Measurements from ENCODE around the gene MED17.
"Not testable (repeated sequence)": the region's sequence is repeated elsewhere in the genome, so short reads cannot be mapped to it uniquely, and the experiment has no call there.

Gene MED17, protein sequence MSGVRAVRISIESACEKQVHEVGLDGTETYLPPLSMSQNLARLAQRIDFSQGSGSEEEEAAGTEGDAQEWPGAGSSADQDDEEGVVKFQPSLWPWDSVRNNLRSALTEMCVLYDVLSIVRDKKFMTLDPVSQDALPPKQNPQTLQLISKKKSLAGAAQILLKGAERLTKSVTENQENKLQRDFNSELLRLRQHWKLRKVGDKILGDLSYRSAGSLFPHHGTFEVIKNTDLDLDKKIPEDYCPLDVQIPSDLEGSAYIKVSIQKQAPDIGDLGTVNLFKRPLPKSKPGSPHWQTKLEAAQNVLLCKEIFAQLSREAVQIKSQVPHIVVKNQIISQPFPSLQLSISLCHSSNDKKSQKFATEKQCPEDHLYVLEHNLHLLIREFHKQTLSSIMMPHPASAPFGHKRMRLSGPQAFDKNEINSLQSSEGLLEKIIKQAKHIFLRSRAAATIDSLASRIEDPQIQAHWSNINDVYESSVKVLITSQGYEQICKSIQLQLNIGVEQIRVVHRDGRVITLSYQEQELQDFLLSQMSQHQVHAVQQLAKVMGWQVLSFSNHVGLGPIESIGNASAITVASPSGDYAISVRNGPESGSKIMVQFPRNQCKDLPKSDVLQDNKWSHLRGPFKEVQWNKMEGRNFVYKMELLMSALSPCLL

GRCh38 chr11:93784145-93784934, at the start of gene MED17:
Gene MED17, plus strand, starts transcription at chr11:93784282. Its CDS starts 232 bp downstream, at chr11:93784514.
- DNase-seq (ENCODE audit: low read depth in 2 of 2) = peak; percentile 65 to 75

- DNase-seq (ENCODE audit: low read depth in 2 of 2) = no peak
These were observed 49.5 kb upstream of the MED17 start for GRCh38 chr11:93734427-93735222.

DNA sequence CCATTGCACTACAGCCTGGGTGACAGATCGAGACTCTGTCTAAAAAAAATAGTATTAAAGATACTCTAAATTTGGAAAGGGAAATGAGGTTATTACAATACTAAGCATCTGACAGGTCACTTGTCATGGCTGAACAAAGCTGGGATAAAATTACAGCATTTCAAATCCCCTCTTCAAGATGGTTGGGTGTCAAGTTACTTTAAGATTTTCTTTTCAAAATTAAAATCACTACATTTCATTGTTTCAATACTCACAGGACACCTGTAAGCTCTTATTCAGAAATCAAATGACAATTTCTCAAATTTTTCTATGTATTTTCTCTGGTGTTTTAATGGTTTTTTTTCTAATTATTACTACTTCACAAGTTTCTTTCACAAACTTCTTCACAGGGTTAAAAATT, 48.5 kb upstream of the MED17 start:
- no peak for DNase-seq (ENCODE audit: low read depth in 2 of 2)

GRCh38 chr11:93736129-93736528, 48.0 kb upstream of the MED17 start:
- DNase-seq (ENCODE audit: low read depth in 2 of 2) = no peak

- no peak for DNase-seq (ENCODE audit: low read depth in 2 of 2)
These were observed 46.0 kb upstream of the MED17 start for GRCh38 chr11:93737904-93738612.

GRCh38 chr11:93738647-93739081, 45.4 kb upstream of the MED17 start:
- no peak for DNase-seq (ENCODE audit: low read depth in 2 of 2)

GRCh38 chr11:93740031-93740729, 43.9 kb upstream of the MED17 start:
- no peak for DNase-seq (ENCODE audit: low read depth in 2 of 2)

GRCh38 chr11:93740730-93741093, 43.4 kb upstream of the MED17 start:
- peak in 1 of 2 donors; percentile 31 for DNase-seq (ENCODE audit: low read depth in 2 of 2)

DNA sequence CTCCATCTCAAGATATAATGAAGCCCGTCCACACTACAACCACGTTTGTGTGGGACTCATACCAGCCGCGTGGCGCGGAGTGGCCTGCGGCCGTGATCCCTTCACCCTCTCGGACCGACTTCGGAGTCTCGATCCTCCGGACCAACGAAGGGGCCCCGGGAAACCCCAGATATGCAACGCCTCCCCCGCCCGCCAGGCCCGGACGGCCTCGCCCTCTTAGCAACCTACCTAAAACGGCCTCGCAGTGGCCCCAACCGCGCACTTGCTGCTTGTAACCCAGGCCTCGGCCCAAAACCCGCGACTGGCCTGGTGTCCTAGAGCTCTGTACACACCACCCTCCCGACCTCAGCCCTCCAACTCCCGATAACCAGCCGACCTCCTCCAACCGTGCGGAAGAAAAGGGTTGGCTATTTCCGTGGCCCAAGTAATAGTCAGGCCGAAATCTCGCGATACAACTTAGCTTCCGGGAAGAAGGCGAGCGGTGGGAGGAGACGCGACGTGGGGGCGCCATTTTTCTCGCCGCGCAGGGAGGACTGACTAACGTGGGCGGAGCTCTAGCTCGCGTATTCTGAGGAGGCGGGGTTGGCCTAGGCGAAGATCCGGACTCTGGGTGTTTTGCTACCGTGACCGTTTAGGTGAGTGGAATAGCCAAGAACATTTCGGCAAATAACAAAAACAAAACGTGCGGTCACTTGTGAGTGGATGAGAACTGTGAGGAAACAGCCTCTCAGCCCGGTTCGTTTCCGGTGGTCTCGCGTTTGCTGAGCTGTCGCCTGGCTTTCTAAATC, 42.8 kb upstream of the MED17 start, which contains the start of the genes C11orf54 and TAF1D:
C11orf54 (plus strand) TSS at position 579 of the 788 bp plus-strand sequence. CDS start 5,722 bp downstream, outside the sequence.
TAF1D (minus strand) TSS at position 402 of the 788 bp plus-strand sequence. CDS start 2,191 bp downstream, outside the sequence.
- peak; percentile 88 to 91 for DNase-seq (ENCODE audit: low read depth in 2 of 2)

DNA sequence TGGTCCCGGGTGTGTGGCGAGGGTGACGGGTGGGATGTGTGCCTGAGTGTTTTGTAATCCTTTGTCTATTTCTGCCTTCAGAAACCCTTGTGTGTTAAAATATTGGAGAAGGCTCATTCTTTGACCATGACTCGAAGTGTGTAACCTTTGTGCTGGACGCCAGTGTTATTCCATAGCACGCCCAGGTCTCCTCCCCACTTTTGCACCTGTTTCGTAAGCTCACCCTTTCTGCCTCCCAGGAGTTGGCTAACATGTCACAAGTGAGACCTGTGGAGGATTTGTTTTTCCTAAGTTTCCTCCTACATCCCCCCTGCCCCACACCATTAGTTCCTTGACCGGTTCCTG, 42.2 kb upstream of the MED17 start:
- DNase-seq (ENCODE audit: low read depth in 2 of 2) = no peak

- no peak for DNase-seq (ENCODE audit: low read depth in 2 of 2)
These were observed 40.8 kb upstream of the MED17 start for GRCh38 chr11:93743291-93743690.

DNA sequence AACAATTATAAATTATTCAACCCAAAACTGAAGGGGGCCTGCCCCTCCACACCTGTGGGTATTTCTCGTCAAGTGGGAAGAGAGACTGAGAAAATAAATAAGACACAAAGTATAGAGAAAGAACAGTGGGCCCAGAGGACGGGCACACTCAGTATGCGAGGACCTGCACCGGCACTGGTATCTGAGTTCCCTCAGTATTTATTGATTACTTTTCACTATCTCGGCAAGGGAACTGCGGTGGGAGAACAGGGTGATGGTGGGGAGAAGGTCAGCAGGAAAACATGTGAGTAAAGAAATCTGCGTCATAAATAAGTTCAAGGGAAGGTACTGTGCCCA, 39.4 kb upstream of the MED17 start:
- DNase-seq (ENCODE audit: low read depth in 2 of 2) = no peak

GRCh38 chr11:93745005-93745755, 38.9 kb upstream of the MED17 start:
- not testable (repeated sequence) for DNase-seq (ENCODE audit: low read depth in 2 of 2)

DNA sequence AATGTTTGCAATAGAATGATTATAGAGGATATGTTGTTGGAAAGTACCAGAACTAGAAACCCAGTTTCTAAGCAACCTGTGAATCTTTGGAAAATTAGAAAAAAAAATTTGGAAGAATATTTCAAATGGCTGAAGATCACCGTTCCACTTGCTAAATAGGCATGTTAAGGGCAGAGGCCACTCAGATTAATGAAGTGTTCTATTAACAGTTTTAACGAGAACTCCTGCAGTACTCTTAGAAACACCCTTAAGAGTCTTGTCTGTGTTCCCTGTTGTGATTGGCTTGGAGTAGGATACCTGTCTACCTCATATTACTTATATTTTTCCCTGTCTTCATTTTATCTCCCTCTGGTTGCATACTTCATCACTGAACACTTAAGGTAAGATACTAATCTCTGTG, 38.0 kb upstream of the MED17 start:
- no peak for DNase-seq (ENCODE audit: low read depth in 2 of 2)

DNA sequence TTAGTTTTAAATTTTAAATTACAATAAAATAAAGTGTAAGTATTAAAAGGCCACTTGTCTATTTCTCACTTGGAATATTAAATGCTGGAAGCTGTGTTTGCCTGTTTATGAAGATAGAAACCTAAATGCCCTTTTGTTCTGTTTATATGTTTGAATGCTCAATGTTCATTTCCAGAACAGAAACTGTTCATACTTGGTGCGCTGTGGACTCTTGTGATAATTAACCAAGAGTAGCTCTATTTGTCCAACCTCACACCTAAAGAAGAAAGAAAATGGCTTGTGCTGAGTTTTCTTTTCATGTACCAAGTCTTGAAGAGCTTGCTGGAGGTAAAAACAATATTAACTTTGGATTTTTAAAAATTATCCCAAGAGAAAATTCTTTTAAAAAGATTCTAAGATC, 37.0 kb upstream of the MED17 start:
- DNase-seq (ENCODE audit: low read depth in 2 of 2) = no peak

DNA sequence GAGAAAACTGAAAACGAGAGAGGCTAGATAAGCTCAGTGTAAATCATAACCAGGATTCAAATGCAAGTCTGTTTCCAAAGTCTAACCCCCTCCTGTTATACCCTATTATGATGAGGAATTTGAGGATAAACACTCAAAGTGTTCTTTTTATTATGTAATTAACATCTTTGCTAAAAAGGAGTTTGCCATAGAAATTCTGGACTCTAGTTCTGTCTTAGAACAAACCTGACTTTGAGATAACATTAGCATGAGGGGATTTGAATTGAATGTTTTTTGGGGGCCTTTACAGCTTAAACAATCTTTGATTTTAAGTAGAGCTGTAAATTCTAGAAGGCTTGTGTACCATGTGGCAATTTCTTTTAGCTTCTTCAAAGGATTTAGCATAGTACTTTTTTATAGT, 33.1 kb upstream of the MED17 start:
- DNase-seq (ENCODE audit: low read depth in 2 of 2) = no peak

GRCh38 chr11:93753241-93753640, 30.8 kb upstream of the MED17 start:
- DNase-seq (ENCODE audit: low read depth in 2 of 2) = no peak

DNA sequence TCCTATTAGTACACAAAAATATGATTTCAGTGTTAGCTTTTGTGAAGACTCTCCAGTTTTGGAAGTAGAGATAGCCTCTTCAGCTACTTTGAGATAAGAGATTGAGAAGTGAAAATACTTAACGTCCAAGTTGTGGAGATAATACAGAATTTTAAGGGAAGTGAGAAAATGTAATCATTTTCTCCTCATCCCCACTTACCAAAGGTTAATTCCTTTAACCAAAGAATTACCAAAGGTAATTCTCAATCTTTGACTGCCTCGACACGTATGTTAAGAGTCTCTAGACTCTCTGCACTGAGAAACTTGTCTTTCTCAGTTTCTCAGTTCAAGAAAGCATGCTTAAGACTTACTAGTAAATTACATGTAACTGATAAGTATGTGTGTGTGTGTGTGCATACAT, 27.3 kb upstream of the MED17 start:
- no peak for DNase-seq (ENCODE audit: low read depth in 2 of 2)

- DNase-seq (ENCODE audit: low read depth in 2 of 2) = no peak
These were observed 26.8 kb upstream of the MED17 start for GRCh38 chr11:93757301-93757700.
